NCI-H2107 treated with DMSO at 0.1 percent for 48 hours (cell line): ENCODE measurements around the gene RUSF1.
"Not testable (repeated sequence)": the region's sequence is repeated elsewhere in the genome, so short reads cannot be mapped to it uniquely, and the experiment has no call there.

ENCODE experiments used
- DNase-seq: peaks from one replicate; lab custom pipeline; 2025; ENCODE audit not compliant: unreplicated experiment; lab: John Stamatoyannopoulos, UW

RUSF1 gene

GRCh38 chr16:31487071-31487719 is 21.0 kb downstream of the RUSF1 start:
- no peak for DNase-seq

GRCh38 chr16:31486045-31486444 is 22.1 kb downstream of the RUSF1 start:
- DNase-seq = no peak

GRCh38 chr16:31485571-31485970 is 22.6 kb downstream of the RUSF1 start:
- no peak for DNase-seq

GRCh38 chr16:31484491-31485171 is 23.6 kb downstream of the RUSF1 start:
- DNase-seq = no peak

GRCh38 chr16:31484048-31484447 is 24.1 kb downstream of the RUSF1 start:
- not testable (repeated sequence) for DNase-seq

GRCh38 chr16:31483081-31483480 is 25.1 kb downstream of the RUSF1 start, which contains the start of gene SLC5A2:
SLC5A2 (plus strand) TSS chr16:31483123; CDS start chr16:31483137, 14 bp downstream.
- no peak for DNase-seq

GRCh38 chr16:31480851-31481536 is 27.2 kb downstream of the RUSF1 start:
- no peak for DNase-seq

- no peak for DNase-seq
Observed at GRCh38 chr16:31479751-31480150, 28.4 kb downstream of the RUSF1 start.

- no peak for DNase-seq
Observed at GRCh38 chr16:31478956-31479355, 29.2 kb downstream of the RUSF1 start.

GRCh38 chr16:31477220-31478216 is 30.7 kb downstream of the RUSF1 start:
- DNase-seq = no peak

- DNase-seq = no peak
Observed at GRCh38 chr16:31476303-31477219, 31.6 kb downstream of the RUSF1 start.

- no peak for DNase-seq
Observed at GRCh38 chr16:31475946-31476302, 32.3 kb downstream of the RUSF1 start.

- DNase-seq = no peak
Observed at GRCh38 chr16:31474773-31475738, 33.1 kb downstream of the RUSF1 start.

- no peak for DNase-seq
Observed at GRCh38 chr16:31474173-31474714, 33.9 kb downstream of the RUSF1 start.

GRCh38 chr16:31473264-31473984 is 34.8 kb downstream of the RUSF1 start:
- no peak for DNase-seq

GRCh38 chr16:31472709-31473203 is 35.4 kb downstream of the RUSF1 start:
- DNase-seq = no peak

- DNase-seq = no peak
Observed at GRCh38 chr16:31471875-31472708, 36.1 kb downstream of the RUSF1 start, which contains the start of gene TGFB1I1. TGFB1I1 (plus strand) TSS chr16:31472152; CDS start chr16:31472189, 37 bp downstream.
